ENCODE data around the gene RPTN.

RPTN gene

GRCh38 chr1:152118915-152119314 is 40.1 kb downstream of the RPTN start:
- Histone ChIP-seq H3K36me3 (ENCODE audit: insufficient read depth, low read length) (no peaks in the 10 kb centered on the region), H3K9ac (ENCODE audit: low read depth, low read length, poor library complexity, severe bottlenecking) (no peak overlapping the region), H3K4me1 (ENCODE audit: insufficient read depth, low read length, poor library complexity, severe bottlenecking) (peaks cover 31% of the 10 kb centered on the region), H4K20me1 (ENCODE audit: insufficient read depth, low read length, poor library complexity, severe bottlenecking) (no peaks in the 10 kb centered on the region), H2AFZ (ENCODE audit: low read length) (no peak overlapping the region), H3K9me3 (ENCODE audit: insufficient read depth, low read depth, low read length) (no peaks in the 10 kb centered on the region), H3K4me3 (ENCODE audit: low read length, poor library complexity, severe bottlenecking) (no peak overlapping the region), H3K9me2 (replicated peaks; ENCODE audit: low read depth, low read length) (no peaks in the 10 kb centered on the region), H3K79me2 (ENCODE audit: insufficient read depth, low read length) (no peaks in the 10 kb centered on the region), H3K27me3 (ENCODE audit: insufficient read depth, low read length, poor library complexity, severe bottlenecking) (no peaks in the 10 kb centered on the region), H3K4me2 (ENCODE audit: low read depth, low read length, poor library complexity, severe bottlenecking) (no peak overlapping the region), H3F3A (ENCODE audit: low read depth) (peaks cover 5% of the 10 kb centered on the region; the same call in 1 of the 2 replicates)
- TF ChIP-seq CTCF (conservative IDR thresholded peaks at IDR 0.05; ENCODE audit: low read length) (no peak), EZH2phosphoT487 (IDR thresholded peaks at IDR 0.05; ENCODE audit: borderline replicate concordance) (no peak)

GRCh38 chr1:152115344-152115743 is 43.7 kb downstream of the RPTN start, which contains the start of gene TCHH:
TCHH (minus strand) TSS chr1:152115444; CDS start chr1:152114080, 1,364 bp downstream.
- Histone ChIP-seq H3K27me3 (ENCODE audit: insufficient read depth, low read length, poor library complexity, severe bottlenecking) (peaks cover 5% of the 10 kb centered on the region), H3K4me2 (ENCODE audit: low read depth, low read length, poor library complexity, severe bottlenecking) (no peak within 1 kb of the TSS), H3K36me3 (ENCODE audit: insufficient read depth, low read length) (no peaks in the 10 kb centered on the region), H3K9ac (ENCODE audit: low read depth, low read length, poor library complexity, severe bottlenecking) (no peak within 1 kb of the TSS), H3K4me1 (ENCODE audit: insufficient read depth, low read length, poor library complexity, severe bottlenecking) (peaks cover 13% of the 10 kb centered on the region), H3F3A (ENCODE audit: low read depth) (no peaks in the 10 kb centered on the region), H3K4me3 (ENCODE audit: low read length, poor library complexity, severe bottlenecking) (no peak within 1 kb of the TSS), H3K79me2 (ENCODE audit: insufficient read depth, low read length) (no peaks in the 10 kb centered on the region), H2AFZ (ENCODE audit: low read length) (no peak within 1 kb of the TSS), H3K9me2 (replicated peaks; ENCODE audit: low read depth, low read length) (no peaks in the 10 kb centered on the region), H3K9me3 (ENCODE audit: insufficient read depth, low read depth, low read length) (no peaks in the 10 kb centered on the region), H4K20me1 (ENCODE audit: insufficient read depth, low read length, poor library complexity, severe bottlenecking) (no peaks in the 10 kb centered on the region)
- TF ChIP-seq EZH2phosphoT487 (IDR thresholded peaks at IDR 0.05; ENCODE audit: borderline replicate concordance) (no peak), CTCF (conservative IDR thresholded peaks at IDR 0.05; ENCODE audit: low read length) (no peak)

GRCh38 chr1:152112885-152113432 is 46.1 kb downstream of the RPTN start:
- no peaks in the 10 kb centered on the region for H3K36me3 ChIP-seq (ENCODE audit: insufficient read depth, low read length)
- no peaks in the 10 kb centered on the region for H3K9me2 ChIP-seq (replicated peaks; ENCODE audit: low read depth, low read length)
- no peak overlapping the region for H3K4me3 ChIP-seq (ENCODE audit: low read length, poor library complexity, severe bottlenecking)
- H3F3A ChIP-seq (ENCODE audit: low read depth) = no peaks in the 10 kb centered on the region
- H2AFZ ChIP-seq (ENCODE audit: low read length) = no peak overlapping the region
- H3K27me3 ChIP-seq (ENCODE audit: insufficient read depth, low read length, poor library complexity, severe bottlenecking) = peaks cover 5% of the 10 kb centered on the region
- no peak overlapping the region for H3K9ac ChIP-seq (ENCODE audit: low read depth, low read length, poor library complexity, severe bottlenecking)
- H3K4me1 ChIP-seq (ENCODE audit: insufficient read depth, low read length, poor library complexity, severe bottlenecking) = peaks cover 1% of the 10 kb centered on the region
- TF ChIP-seq CTCF (conservative IDR thresholded peaks at IDR 0.05; ENCODE audit: low read length) (no peak), EZH2phosphoT487 (IDR thresholded peaks at IDR 0.05; ENCODE audit: borderline replicate concordance) (no peak)
- no peaks in the 10 kb centered on the region for H3K79me2 ChIP-seq (ENCODE audit: insufficient read depth, low read length)
- no peaks in the 10 kb centered on the region for H3K9me3 ChIP-seq (ENCODE audit: insufficient read depth, low read depth, low read length)
- no peaks in the 10 kb centered on the region for H4K20me1 ChIP-seq (ENCODE audit: insufficient read depth, low read length, poor library complexity, severe bottlenecking)
- H3K4me2 ChIP-seq (ENCODE audit: low read depth, low read length, poor library complexity, severe bottlenecking) = no peak overlapping the region
